ENCODE results near the gene PNLIPRP2.

The PNLIPRP2 gene

GRCh38 chr10:116612107-116612769 lies 8.5 kb upstream of the PNLIPRP2 start:
- no peak for DNase-seq (ENCODE audit: low read depth in 3 of 3, low spot score in 1 of 3)

GRCh38 chr10:116613471-116613870 lies 7.3 kb upstream of the PNLIPRP2 start:
- DNase-seq (ENCODE audit: low read depth in 3 of 3, low spot score in 1 of 3), result no peak

GRCh38 chr10:116614796-116615195 lies 6.0 kb upstream of the PNLIPRP2 start:
- no peak for DNase-seq (ENCODE audit: low read depth in 3 of 3, low spot score in 1 of 3)

GRCh38 chr10:116615199-116615776 lies 5.5 kb upstream of the PNLIPRP2 start:
- no peak for DNase-seq (ENCODE audit: low read depth in 3 of 3, low spot score in 1 of 3)

GRCh38 chr10:116621476-116621875 lies 723 bp downstream of the PNLIPRP2 start:
- DNase-seq (ENCODE audit: low read depth in 3 of 3, low spot score in 1 of 3), result no peak

GRCh38 chr10:116621934-116622655 lies 1.3 kb downstream of the PNLIPRP2 start:
- DNase-seq (ENCODE audit: low read depth in 3 of 3, low spot score in 1 of 3), result no peak

GRCh38 chr10:116625845-116626244 lies 5.1 kb downstream of the PNLIPRP2 start:
- no peak for DNase-seq (ENCODE audit: low read depth in 3 of 3, low spot score in 1 of 3)

- no peak for DNase-seq (ENCODE audit: low read depth in 3 of 3, low spot score in 1 of 3)
These were observed 6.1 kb downstream of the PNLIPRP2 start for GRCh38 chr10:116626815-116627214.

GRCh38 chr10:116627386-116627933 lies 6.7 kb downstream of the PNLIPRP2 start:
- no peak for DNase-seq (ENCODE audit: low read depth in 3 of 3, low spot score in 1 of 3)

GRCh38 chr10:116629340-116629739 lies 8.6 kb downstream of the PNLIPRP2 start:
- no peak for DNase-seq (ENCODE audit: low read depth in 3 of 3, low spot score in 1 of 3)

- DNase-seq (ENCODE audit: low read depth in 3 of 3, low spot score in 1 of 3), result no peak
These were observed 9.3 kb downstream of the PNLIPRP2 start for GRCh38 chr10:116630020-116630419.

GRCh38 chr10:116631871-116632295 lies 11.1 kb downstream of the PNLIPRP2 start:
- DNase-seq (ENCODE audit: low read depth in 3 of 3, low spot score in 1 of 3), result no peak

GRCh38 chr10:116632596-116633215 lies 12.0 kb downstream of the PNLIPRP2 start:
- DNase-seq (ENCODE audit: low read depth in 3 of 3, low spot score in 1 of 3), result no peak

- DNase-seq (ENCODE audit: low read depth in 3 of 3, low spot score in 1 of 3), result no peak
These were observed 12.5 kb downstream of the PNLIPRP2 start for GRCh38 chr10:116633216-116633600.

GRCh38 chr10:116634126-116634975 lies 13.6 kb downstream of the PNLIPRP2 start:
- no peak for DNase-seq (ENCODE audit: low read depth in 3 of 3, low spot score in 1 of 3)

GRCh38 chr10:116636385-116636784 lies 15.6 kb downstream of the PNLIPRP2 start:
- no peak for DNase-seq (ENCODE audit: low read depth in 3 of 3, low spot score in 1 of 3)

GRCh38 chr10:116636976-116637375 lies 16.2 kb downstream of the PNLIPRP2 start:
- DNase-seq (ENCODE audit: low read depth in 3 of 3, low spot score in 1 of 3), result no peak

GRCh38 chr10:116637830-116638229 lies 17.1 kb downstream of the PNLIPRP2 start:
- no peak for DNase-seq (ENCODE audit: low read depth in 3 of 3, low spot score in 1 of 3)

GRCh38 chr10:116646502-116646901 lies 25.7 kb downstream of the PNLIPRP2 start:
- no peak for DNase-seq (ENCODE audit: low read depth in 3 of 3, low spot score in 1 of 3)

GRCh38 chr10:116648903-116649302 lies 28.1 kb downstream of the PNLIPRP2 start:
- DNase-seq (ENCODE audit: low read depth in 3 of 3, low spot score in 1 of 3), result no peak

GRCh38 chr10:116653885-116654284 lies 33.1 kb downstream of the PNLIPRP2 start:
- no peak for DNase-seq (ENCODE audit: low read depth in 3 of 3, low spot score in 1 of 3)

All from stimulated activated CD4-positive, alpha-beta T cell treated with anti-CD3 and anti-CD28 coated beads, TNF-alpha, amount 100 ng/mL, for 1 hour (primary cell).